Suppressor macrophage treated with lipopolysaccharide for 1 hour (primary cell): ENCODE measurements around the gene SP7.
"Not testable (repeated sequence)": the region's sequence is repeated elsewhere in the genome, so short reads cannot be mapped to it uniquely, and the experiment has no call there.

Source experiments
- DNase-seq, 3 donors: peaks; one replicate each; pipeline ENCODE4 v3.0.0-alpha.2; 2020 to 2022

SP7 gene

DNA sequence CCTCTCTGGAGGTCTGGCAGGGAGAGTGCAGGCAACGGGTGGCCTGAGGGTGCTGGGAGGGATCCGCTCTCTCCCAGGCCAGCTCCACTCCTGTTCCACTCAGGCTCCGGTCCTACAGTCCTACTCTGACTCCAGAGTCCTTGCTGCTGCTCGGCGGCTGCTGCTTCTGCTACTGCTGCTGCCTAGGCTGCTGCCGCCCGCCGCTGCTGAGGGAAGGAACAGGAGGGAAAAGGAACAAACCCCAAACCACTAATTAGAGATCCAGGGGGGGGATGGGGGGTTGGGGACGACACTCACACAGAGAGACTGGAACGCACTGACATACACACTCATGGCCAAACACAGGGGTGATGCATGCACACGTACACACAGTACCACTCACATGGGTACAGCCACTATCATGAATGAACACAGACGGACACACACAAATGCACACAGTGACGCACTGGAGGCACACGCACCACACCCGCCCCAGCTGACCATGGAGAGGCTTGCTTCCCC is at the start of gene SP7:
Gene SP7, minus strand, starts transcription at position 174 of the 501 bp plus-strand sequence. CDS start 708 bp downstream, outside the sequence.
- peak; percentile 26 to 44 (median 41) for DNase-seq

DNA sequence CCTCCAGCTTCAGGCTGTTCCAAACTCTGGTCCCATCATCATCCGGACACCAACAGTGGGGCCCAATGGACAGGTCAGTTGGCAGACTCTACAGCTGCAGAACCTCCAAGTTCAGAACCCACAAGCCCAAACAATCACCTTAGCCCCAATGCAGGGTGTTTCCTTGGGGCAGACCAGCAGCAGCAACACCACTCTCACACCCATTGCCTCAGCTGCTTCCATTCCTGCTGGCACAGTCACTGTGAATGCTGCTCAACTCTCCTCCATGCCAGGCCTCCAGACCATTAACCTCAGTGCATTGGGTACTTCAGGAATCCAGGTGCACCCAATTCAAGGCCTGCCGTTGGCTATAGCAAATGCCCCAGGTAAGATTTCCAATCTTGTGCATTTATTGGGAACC is 47.1 kb upstream of the SP7 start:
- no peak for DNase-seq

DNA sequence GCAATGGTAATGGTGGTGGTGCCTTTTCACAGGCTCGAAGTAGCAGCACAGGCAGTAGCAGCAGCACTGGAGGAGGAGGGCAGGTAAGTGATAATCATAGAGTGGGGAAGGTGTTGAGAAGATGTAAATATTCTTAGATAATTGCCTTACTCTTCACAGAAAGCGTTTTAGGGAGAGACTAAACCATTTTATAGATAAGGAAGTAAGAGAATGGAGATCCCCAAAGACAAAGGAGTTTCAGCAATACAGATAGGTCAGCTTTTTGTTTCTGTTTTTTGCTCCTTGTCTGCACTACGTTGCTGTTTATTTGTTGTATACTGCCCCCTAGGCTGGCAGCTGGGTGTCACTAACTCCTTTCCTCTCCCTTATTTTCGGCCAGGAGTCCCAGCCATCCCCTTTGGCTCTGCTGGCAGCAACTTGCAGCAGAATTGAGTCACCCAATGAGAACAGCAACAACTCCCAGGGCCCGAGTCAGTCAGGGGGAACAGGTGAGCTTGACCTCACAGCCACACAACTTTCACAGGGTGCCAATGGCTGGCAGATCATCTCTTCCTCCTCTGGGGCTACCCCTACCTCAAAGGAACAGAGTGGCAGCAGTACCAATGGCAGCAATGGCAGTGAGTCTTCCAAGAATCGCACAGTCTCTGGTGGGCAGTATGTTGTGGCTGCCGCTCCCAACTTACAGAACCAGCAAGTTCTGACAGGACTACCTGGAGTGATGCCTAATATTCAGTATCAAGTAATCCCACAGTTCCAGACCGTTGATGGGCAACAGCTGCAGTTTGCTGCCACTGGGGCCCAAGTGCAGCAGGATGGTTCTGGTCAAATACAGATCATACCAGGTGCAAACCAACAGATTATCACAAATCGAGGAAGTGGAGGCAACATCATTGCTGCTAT is 45.8 kb upstream of the SP7 start:
- peak; percentile 92 to 95 (median 93) for DNase-seq

DNA sequence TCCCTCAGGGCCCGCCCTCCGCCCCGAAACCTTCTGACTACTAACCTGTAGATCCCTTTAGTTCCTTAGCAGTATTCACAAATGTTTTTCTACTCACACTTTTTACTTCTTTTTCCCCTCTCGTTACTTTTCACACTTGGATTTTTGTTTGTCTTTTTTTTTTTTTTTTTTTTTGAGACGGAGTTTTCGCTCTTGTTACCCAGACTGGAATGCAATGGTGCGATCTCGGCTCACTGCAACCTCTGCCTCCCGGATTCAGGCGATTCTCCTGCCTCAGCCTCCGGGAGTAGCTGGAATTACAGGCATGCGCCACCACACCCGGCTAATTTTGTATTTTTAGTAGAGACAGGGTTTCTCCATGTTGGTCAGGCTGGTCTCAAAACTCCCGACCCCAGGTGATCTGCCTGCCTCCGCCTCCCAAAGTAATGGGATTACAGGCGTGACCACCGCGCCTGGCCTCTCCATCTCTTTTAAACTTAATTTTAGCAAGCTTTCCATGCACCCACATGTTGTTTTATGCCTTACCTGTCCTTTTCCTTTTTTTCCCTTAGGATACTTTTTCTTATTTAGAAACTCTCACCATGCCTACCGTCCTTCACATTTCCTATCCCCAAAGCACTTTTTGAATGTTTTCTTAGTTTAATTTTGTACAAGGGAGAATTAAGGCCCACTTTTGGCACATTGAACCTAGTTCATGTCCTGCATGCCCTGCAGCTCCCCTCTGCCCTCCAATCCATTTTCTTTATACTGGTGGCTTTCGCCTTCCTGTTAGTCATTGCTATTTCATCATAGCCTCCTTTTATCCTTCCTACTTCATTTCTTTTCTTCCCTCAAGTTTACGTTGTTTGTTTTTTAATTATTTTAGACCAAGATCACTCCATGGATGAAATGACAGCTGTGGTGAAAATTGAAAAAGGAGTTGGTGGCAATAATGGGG is 44.9 kb upstream of the SP7 start:
- DNase-seq, result peak; percentile 70 to 78 (median 77)

DNA sequence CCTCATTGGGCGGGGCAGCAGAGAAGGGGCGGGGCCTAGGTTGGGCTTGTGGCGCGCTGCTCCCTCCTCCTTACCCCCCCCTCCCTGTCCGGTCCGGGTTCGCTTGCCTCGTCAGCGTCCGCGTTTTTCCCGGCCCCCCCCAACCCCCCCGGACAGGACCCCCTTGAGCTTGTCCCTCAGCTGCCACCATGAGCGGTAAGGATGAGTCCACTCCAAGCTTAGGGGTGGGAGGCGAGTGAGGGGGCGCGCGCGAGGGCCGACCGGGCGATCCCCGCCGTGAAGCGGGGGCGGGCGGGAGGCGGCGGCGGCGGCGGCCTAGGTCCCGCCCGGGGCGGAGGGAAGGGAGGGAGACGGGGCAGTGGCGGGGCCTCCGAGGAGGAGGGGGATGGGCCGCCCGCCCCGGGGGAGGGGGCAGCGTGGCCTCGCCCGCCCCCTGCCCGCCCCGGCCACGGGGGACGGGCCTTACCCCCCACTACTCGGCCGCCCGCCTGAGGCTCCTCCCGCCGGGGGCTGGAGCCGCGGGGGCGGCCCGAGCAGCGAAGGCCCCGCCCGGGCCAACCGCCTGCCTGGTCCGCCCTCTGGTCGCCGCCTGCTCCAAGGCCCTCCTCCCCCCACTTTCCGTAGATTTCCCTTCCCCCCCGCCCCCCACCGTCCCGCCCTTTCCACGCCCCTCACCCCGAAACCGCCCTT is 44.1 kb upstream of the SP7 start, which contains the start of gene SP1:
Gene SP1, plus strand, starts transcription at position 73 of the 690 bp plus-strand sequence. Its CDS starts 116 bp downstream, at position 189.
- peak; percentile 94 to 99 (median 97) for DNase-seq

DNA sequence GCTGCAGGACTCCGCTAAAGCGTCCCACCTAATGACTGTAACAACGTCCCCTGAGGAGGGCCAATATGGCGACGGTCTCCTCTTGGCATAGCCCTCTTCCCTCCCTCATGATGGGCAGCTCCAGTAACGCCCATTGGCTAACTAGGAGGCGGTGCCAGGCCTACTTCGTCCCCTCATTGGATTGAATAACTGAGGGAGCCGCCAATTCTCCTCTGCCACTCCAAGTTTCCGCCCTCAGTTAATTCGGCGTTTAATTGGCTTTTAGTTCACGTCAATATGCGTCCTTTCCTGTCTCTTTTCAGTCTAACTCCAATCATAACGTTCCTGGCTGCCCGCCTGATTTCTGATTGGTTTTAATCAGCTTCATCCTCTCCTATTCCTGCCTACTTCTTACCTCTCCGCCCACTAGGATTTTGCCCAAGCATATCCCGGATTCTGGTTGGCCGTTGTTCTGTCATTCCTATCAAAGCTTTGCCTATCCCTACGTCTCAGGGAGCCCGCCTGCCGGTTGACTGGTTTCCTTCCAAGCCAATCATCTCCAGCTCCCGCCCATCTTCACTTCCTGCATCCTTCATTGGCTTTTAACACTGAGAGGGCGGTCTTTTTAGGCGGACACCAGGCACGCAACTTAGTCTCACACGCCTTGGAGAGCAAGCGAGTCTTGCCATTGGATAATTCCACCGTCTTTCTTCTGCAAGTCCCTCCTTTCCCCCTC is 43.4 kb upstream of the SP7 start:
- peak; percentile 98 to 100 (median 100) for DNase-seq

DNA sequence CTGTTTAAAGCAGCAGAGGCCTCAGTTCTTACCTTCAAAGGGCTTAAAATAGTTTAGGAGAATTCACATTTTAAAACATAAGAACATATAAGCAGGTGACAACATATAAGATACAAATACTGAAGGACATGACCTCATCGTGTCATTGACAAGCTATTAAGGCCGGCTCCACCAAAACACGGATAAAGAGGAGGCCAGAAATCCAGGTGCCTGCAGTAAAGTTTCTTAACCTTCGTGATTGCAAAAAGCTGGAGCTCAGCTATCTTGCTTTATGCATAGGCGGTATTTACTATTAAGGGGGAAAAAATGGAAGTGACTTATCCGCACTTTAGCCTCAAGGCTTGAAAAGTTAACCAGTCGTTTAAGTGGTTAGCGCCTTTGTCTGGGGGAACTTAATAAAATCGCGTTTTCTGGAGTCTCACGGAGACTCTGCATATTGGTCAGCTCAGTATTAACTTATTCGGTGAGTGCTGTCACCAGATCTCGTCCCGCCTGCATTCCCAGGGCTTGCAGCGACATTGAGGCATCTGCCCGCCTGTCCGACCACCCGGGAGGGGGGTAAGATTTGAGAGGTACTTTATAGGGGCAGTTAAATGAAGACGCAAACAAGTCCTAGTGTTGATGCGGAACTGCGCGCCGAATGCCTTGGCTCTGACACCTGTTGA is 42.7 kb upstream of the SP7 start:
- DNase-seq, result no peak

DNA sequence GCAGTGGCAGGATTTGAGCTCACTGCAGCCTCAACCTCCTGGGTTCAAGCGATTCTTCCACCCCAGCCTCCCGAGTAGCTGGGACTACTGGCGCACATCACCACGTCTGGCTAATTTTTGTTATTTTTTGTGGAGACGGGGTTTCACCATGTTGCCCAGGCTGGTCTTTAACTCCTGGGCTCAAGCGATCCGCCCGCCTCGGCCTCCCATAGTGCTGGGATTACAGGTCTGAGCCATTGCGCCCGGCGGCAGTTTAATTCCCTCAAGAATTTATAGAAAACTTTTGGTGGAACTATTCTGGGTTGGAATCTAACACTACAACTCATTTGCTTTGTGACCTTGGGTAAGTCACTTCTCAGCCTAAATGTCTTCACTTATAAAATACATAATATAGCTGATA is 42.1 kb upstream of the SP7 start:
- no peak for DNase-seq

DNA sequence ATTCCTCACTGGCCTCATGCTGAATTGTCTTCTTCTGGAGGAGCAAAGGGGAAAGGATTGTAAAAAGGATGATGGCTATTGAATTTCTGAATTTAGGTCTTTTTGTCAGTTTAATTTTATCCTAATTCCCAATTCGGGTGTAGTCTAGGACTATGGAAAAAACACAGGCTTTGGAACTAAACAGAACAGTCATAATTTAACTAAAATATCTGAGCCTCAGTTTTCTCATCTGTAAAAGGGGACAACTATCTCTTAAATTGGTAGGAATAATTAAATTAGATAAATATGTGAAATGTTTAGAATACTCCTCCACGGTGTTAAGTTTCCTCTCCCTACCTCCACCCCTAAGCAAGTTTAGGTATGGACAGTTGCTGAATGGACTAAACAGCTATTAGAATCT is 40.6 kb upstream of the SP7 start:
- DNase-seq, result no peak

DNA sequence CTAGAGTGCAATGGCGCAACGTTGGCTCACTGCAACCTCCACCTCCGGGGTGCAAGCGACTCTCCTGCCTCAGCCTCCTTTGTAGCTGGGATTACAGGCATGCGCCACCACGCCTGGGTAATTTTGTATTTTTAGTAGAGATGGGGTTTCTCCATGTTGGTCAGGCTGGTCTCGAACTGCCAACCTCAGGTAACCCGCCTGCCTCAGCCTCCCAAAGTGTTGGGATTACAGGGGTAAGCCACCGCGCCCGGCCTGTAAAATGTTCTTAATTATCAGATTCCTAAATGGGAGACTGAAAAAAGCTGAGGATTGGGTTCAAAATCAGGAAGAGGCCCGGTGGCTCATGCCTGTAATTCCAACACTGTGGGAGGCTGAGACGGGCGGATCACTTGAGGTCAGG is 38.1 kb upstream of the SP7 start:
- DNase-seq, result not testable (repeated sequence)

DNA sequence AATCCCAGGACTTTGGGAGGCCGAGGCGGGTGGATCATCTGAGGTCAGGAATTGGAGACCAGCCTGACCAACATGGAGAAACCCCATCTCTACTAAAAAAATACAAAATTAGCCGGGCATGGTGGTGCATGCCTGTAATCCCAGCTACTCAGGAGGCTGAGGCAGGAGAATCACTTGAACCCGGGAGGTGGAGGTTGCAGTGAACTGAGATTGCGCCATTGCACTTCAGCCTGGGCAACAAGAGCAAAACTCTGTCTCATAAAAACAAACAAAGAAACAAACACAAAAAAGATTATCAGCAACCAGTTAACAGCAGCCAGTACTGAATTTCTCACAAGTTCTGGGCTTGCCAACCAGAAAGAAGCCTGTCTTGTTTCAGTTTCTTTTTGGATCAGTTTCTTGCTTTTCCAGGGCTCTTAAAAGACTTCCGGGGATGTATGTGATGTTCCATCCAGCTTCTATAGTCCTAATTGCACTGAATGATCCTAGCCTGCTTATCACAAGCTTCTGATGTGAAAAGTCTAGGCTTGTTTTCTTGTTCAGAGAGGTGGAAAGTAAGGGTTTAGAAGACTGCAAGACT is 37.5 kb upstream of the SP7 start:
- peak in 1 of 3 donors; percentile 31 for DNase-seq

DNA sequence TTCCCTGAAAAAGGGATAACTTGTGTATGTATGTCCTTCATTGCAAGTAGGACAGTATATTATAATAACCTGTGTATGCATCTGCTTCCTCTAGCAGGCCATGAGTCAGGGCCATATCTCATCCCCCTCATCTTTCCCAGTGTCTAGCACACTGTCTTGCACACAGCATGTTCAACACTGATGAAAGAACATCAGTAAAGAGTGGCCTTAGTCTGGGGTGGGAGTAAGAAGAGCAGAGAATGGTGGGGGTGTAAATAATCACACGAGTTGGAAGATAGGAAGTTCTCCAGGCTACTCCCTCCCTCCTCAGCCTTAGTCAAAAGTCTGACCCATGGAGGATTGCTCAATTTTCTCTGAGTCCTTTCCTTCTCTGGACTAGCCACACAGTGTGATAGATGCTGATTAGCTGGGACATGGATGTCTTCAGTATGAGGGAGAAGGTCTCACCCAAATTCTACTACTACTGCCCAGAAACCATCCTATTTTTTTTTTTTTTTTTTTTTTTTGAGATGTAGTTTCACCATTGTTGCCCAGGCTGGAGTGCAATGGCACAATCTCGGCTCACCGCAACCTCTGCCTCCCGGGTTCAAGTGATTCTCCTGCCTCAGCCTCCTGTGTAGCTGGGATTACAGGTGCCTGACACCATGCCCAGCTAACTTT is 29.2 kb upstream of the SP7 start:
- peak; percentile 83 to 94 (median 93) for DNase-seq

DNA sequence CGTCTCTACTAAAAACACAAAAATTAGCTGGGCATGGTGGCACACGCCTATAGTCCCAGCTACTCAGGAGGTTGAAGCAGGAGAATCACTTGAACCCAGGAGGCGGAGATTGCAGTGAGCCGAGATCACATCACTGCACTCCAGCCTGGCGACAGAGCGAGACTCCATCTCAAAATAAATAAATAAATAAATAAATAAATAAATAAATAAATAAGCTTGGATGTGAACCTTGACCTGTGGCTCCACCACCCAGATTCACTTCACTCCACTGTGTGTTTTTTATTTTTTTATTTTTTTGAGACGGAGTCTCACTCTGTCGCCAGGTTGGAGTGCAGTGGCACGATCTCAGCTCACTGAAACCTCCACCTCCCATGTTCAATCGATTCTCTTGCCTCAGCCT is 25.5 kb upstream of the SP7 start:
- DNase-seq, result not testable (repeated sequence)

DNA sequence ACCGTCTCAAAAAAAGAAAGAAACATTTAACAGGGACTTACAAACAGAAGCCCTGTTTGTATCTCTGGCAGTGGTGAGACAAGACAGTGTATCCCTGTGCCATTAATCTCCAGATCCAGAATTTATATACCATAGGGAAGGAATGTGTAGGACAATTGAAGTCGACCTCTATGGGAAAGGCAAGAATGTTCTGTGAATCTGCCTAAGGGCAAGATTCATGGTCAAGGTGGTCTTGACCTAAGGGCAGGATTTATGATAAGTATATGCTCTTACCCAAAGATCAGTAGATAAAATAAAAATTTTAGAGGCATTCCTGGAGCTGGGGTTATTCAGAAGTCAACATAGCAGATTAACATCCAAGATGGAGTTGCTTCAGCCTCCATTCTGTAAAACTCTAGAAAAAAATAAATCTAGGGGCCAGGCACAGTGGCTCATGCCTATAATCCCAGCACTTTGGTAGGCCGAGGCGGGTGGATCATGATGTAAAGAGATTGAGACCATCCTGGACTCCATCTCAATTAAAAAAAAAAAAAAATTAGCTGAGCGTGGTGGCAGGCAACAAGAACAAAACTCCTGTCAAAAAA is 22.8 kb upstream of the SP7 start:
- no peak for DNase-seq

DNA sequence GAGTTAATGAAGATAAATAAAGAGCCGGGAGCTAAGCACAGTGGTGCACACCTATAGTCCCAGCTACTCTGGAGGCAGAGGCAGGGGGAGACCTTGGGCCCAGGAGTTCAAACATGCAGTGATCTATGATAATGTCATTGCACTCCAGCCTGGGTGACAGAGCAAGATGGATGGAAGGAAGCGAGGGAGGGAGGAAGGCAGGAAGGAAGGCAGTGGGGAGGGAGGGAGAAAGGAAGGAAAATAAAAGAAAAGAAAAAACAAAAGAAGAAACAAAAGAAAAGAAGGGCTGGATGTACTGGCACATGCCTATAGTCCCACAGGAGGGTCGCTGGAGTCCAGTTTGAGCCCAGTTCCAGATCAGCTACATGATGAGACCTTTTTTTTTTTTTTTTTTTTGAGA is 19.0 kb upstream of the SP7 start:
- no peak for DNase-seq

DNA sequence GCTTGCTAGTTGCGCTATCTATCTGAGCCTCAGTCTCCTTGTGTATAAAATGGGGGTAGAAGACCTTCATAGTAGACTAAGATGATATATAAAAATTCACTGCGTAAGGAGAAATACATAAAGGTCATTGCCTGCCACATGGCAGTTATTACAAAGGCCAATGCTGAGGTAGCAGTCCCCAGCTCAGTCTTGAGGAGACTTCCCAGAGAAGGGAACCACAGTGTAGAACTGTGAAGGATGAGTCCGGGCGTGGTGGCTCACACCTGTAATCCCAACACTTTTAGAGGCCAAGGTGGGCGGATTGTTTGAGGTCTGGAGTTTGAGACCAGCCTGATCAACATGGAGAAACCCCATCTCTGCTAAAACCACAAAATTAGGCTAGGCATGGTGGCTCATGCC is 17.1 kb upstream of the SP7 start:
- DNase-seq, result peak in 1 of 3 donors; percentile 16

DNA sequence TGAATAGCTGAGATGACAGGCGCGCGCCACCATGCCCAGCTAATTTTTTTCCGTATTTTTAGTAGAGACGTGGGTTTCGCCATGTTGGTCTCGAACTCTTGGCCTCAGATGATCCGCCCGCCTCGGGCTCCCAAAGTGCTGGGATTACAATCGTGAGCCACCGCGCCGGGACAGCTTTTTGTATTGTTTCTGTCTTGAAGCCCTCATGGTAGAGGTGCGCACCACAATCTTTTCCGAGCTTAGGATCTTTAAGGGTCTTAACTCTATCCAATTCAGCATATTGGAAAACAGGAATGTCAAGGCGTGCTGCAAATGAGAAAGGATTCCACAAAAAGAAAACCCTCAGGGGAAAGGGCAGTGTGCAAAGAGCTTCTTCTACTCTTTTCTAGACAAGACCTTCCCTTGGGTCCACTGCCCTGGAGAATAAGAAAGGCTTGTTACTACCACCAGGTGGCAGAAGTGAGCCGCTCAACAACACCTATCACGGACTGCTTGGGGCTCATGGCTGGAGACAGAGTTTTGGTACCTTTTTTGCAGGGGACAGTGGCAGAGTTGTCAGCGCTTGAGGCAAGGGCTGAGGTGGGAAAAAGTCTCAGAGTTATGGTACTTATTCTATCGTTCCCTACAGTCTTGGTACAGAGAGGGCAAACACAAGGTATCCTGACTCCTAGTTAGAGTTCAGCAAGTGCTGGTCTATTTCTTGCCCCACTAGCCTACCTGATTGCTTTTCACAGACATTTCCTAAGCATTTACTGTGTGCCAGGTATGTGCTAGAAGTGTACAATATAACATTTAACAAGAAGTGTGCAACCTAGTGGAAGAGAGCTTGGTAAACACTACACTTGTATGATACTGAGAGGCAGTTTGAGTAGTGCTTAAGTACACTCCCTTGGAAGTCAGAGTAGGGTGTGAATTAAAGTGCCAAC is 16.4 kb upstream of the SP7 start:
- peak; percentile 90 to 93 (median 91) for DNase-seq

DNA sequence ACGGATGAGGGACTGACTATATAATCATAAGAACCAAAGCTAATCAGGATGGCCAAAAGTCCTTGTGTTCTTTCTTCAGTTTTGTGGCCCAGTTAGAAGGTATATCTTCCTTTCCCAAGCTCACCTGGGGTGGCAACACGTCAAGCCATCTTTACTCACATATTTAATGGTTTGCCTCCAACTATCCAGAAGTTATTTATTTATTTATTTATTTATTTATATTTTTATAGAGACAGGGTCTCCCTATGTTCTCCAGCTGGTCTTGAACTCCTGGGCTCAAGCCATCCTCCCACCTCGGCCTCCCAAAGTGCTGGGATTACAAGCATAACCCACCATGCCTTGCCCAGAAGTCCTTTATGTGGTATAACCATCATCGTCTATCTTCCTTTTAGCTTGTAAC is 11.8 kb upstream of the SP7 start:
- DNase-seq, result no peak

DNA sequence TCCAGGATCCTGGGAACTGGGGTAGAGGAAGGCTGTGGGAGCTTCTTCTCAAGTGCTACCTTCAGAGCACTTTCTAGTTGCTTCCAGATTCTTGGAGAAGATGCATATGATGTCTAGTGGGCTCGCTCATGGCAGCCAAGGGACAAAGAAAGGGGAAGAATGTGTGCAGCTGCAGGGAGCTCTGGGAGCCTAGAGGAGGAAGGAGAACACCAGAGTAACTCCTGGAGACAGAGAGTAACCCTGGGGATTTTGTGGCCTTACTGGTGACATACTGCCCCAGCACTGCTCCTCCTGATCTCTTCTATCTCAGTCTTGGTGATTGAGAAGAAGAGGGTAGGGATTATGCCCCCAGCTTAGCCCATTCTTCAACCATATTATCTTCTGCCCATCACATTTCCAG is 10.3 kb upstream of the SP7 start:
- DNase-seq, result peak; percentile 68 to 75 (median 69)
